GM13977 (cell line): Measurements from ENCODE around the gene BUB1.

ENCODE experiments used
- DNase-seq: peaks from one replicate; pipeline ENCODE4 v3.0.0; 2012; ENCODE audit warnings: low spot score
- CTCF ChIP-seq: IDR thresholded peaks from 2 replicates; pipeline ENCODE4 v1.5.1; 2012; ENCODE audit warnings: mild to moderate bottlenecking, control low read depth; ENCODE audit not compliant: insufficient read depth; ENCODE audit errors: extremely low read depth, missing control alignments
- in situ Hi-C: fragments of 300-500 bp; cut with MboI; formaldehyde crosslinking; loops from one replicate; pipeline ENCODE4 v1.12.0; 2022; ENCODE audit warnings: low sequenced_read_pairs, low pct_unique_long_range_greater_than_20kb, mixed read lengths, inconsistent platforms; ENCODE audit not compliant: unreplicated experiment

Gene BUB1

GRCh38 chr2:110669079-110669478 is 8.8 kb downstream of the BUB1 start:
- no peak for DNase-seq
- in situ Hi-C loops = no loop called here
- no peak for TF ChIP-seq CTCF

DNA sequence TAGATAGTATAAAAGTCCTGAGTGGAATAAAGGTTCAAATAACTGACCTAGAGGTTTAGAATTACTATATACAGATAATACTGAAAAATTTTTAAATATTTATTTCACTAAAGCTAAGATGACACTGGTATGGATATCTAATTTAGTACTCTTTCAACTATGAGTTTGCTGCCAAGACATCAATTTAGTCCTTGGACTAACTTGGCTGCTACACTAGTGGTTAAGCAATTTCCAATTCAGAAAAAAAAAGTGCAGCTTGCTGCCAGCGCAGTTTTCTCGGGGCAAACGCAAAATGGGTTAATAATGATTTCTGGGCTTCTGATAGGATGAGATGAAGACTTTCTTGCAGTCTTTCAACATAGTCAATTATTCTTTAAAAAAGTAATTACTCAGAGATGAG is 10.8 kb downstream of the BUB1 start:
- no peak for DNase-seq
- in situ Hi-C loops = no loop called here
- TF ChIP-seq CTCF = no peak

DNA sequence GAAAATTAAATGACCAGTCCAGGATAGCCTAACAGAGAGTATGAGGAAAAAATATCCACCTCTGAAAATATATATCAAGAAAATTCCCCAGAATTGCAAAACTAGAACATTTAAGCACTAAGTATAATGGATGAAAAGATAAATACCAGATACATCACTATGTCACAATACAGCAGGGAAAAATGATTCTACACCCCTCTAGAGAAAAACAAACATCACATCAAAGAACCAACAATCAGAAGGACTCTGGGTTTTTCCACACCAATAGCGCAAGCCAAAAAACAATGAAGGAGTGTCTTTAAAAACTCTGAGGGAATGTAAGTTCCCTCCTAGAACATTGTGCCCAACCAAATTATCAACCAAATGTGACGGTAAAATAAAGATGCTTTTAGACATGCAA is 13.7 kb downstream of the BUB1 start:
- in situ Hi-C loops = no loop called here
- no peak for TF ChIP-seq CTCF
- DNase-seq = no peak

GRCh38 chr2:110662560-110662959 is 15.3 kb downstream of the BUB1 start:
- no peak for DNase-seq
- in situ Hi-C loops = no loop called here
- TF ChIP-seq CTCF = no peak

- TF ChIP-seq CTCF = no peak
- in situ Hi-C loops = no loop called here
- DNase-seq = no peak
These were observed 17.3 kb downstream of the BUB1 start for GRCh38 chr2:110660558-110660957.

GRCh38 chr2:110659248-110659647 is 18.6 kb downstream of the BUB1 start:
- in situ Hi-C loops = no loop called here
- no peak for TF ChIP-seq CTCF
- no peak for DNase-seq

- in situ Hi-C loops = no loop called here
- no peak for DNase-seq
- no peak for TF ChIP-seq CTCF
These were observed 20.0 kb downstream of the BUB1 start for GRCh38 chr2:110657724-110658305.
